ENCODE data around the gene KLHDC4.

DNA sequence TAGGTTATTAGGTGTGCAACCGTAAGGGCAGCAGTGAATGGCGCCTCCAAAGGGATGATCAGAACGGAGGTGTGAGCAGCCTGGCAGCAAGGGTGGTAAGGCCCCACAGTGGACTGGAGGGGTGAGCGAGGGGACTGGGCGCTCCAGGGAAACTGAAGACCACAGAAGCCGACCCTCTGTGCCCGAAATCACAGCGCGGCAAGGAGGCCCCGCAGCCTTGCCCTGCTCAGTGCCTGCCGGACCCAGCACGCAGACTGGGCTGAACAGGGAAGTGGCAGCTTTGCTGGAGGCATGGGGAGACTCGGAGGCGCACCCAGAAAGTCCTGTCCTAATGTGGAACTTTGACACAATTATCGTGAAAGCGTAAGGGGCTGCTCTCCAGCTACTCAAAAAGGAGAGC, 38.4 kb downstream of the KLHDC4 start:
- TF ChIP-seq CTCF (IDR thresholded peaks at IDR 0.05) (no peak), POLR2AphosphoS5 (IDR thresholded peaks at IDR 0.05) (no peak)
